ENCODE data around the gene LHPP.

DNA sequence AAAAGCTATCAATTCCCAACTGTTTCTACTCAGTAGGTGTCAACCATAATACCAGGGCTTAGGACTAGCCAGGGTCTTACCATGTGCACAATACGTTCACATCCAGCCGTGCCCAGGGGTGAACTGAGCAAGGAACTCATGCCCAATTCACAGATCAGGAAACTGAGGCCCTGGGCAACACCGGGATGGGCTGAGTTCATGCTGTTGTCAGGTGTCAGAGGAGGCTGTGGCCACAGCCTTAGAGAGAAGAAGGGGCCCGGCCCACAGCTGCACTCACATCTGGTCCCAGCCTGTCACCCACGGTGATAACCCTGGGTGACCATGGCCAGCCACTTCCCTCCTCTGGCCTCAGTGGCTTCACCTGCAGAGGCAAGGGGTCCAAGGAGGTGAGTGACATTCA is 190.6 kb downstream of the LHPP start:
- no peak for TF ChIP-seq RNF2 (IDR thresholded peaks at IDR 0.05; ENCODE audit: borderline replicate concordance, low read depth)
- TF ChIP-seq POLR2A (IDR thresholded peaks at IDR 0.05; ENCODE audit: low read length): no peak
- no peak for TF ChIP-seq RFX5 (IDR thresholded peaks at IDR 0.05)
